K562 (cell line): ENCODE results near the gene CACNG3. TPM values are rescaled to one million over a fixed set of nuclear protein-coding genes. Genes with fewer than 3 reads are reported as not detected.

Source experiments
- ATAC-seq: fragments of 200-7000 bp; cut with Tn5 transposase; 3 replicates; pipeline ENCODE4 v1.9.1; 2020; ENCODE audit warnings: moderate library complexity
- BruUV-seq: library from RNA; stranded (reverse); fragments of 400-500 nt; replicated peaks from 2 replicates; lab custom pipeline; 2021; lab: Mats Ljungman, UMichigan
- CTCF ChIA-PET: fragments of 300-600 bp; formaldehyde crosslinking; extraction: SDS; loops from one replicate; lab custom pipeline; 2021; ENCODE audit warnings: low intra/inter-chr PET ratio; lab: Yijun Ruan, JAX
- POLR2A ChIA-PET: fragments of 300-600, 350-650 bp; sonication (Branson Sonifier 250); formaldehyde crosslinking; extraction: SDS; loops from one replicate; lab custom pipeline; 2021; ENCODE audit warnings: antibody characterized with exemption, inconsistent platforms; lab: Yijun Ruan, JAX
- DNase-seq, 4 experiments: peaks; one replicate each; pipeline versions ENCODE4 v3.0.0 to v3.0.0-alpha.2; 2011 to 2018; ENCODE audit warnings: low spot score in 3 of 4, mixed read lengths in 3 of 4; ENCODE audit errors: extremely low read depth in 1 of 4
- FAIRE-seq: peaks from 2 replicates; lab custom pipeline; 2011; peaks lifted over from hg19 to GRCh38; lab: Jason Lieb, UNC
- H2AFZ ChIP-seq: 2 replicates; pipeline ENCODE4 v1.6.0; 2011; ENCODE audit warnings: low read depth, low read length, control low read depth, inconsistent platforms
- H3K27ac ChIP-seq: fragments of 200-600 bp; 3 replicates; pipeline ENCODE4 v1.8.0; 2011; ENCODE audit warnings: low read depth, mild to moderate bottlenecking, control low read depth, inconsistent platforms, low read length, moderate library complexity, mixed read lengths; ENCODE audit errors: extremely low read depth
- H3K27me3 ChIP-seq, 2 experiments: fragments of 300-600 bp in 1 of 2; 2 replicates in 1 of 2; 3 replicates in 1 of 2; pipeline versions ENCODE4 v1.6.0 to v1.8.0; 2011; ENCODE audit warnings: inconsistent platforms in 2 of 2, low read length in 2 of 2, mild to moderate bottlenecking in 1 of 2, mixed read lengths in 1 of 2, moderate library complexity in 1 of 2; ENCODE audit not compliant: control insufficient read depth in 2 of 2, insufficient read depth in 2 of 2
- H3K36me3 ChIP-seq: fragments of 300-600 bp; 3 replicates; pipeline ENCODE4 v1.8.0; 2011; ENCODE audit warnings: mild to moderate bottlenecking, low read length, inconsistent platforms; ENCODE audit not compliant: control insufficient read depth, insufficient read depth
- H3K4me1 ChIP-seq, 2 experiments: fragments of 200-600 bp in 1 of 2; replicated peaks in 1 of 2; 2 replicates in 1 of 2; 3 replicates in 1 of 2; pipeline versions ENCODE4 v1.5.1 to v1.8.0; 2011; ENCODE audit warnings: inconsistent platforms in 2 of 2, low read length in 2 of 2, mild to moderate bottlenecking in 1 of 2, mixed read lengths in 1 of 2, moderate library complexity in 1 of 2; ENCODE audit not compliant: control insufficient read depth in 2 of 2, insufficient read depth in 2 of 2
- H3K4me2 ChIP-seq: 2 replicates; pipeline ENCODE4 v1.6.1; 2011; ENCODE audit warnings: low read length, control low read depth, inconsistent platforms, mixed read lengths; ENCODE audit not compliant: insufficient read depth
- H3K4me3 ChIP-seq: fragments of 200-600 bp; sonication (generic), shearing (Covaris generic); 2 replicates; pipeline ENCODE4 v1.5.1; 2016; ENCODE audit warnings: control low read depth, inconsistent platforms
- H3K79me2 ChIP-seq: fragments of 200-600 bp; 3 replicates; pipeline ENCODE4 v1.8.0; 2011; ENCODE audit warnings: low read length, inconsistent platforms; ENCODE audit not compliant: control insufficient read depth, insufficient read depth
- H3K9ac ChIP-seq, 2 experiments: 2 replicates each; pipeline versions ENCODE4 v1.6.0 to v1.6.1; 2011; ENCODE audit warnings: low read depth in 2 of 2, low read length in 2 of 2, control low read depth in 1 of 2, inconsistent platforms in 1 of 2, mild to moderate bottlenecking in 1 of 2, mixed read lengths in 1 of 2; ENCODE audit not compliant: insufficient read depth in 1 of 2
- H3K9me1 ChIP-seq: one replicate; pipeline ENCODE4 v1.6.0; 2011; ENCODE audit warnings: inconsistent platforms, mild to moderate bottlenecking, low read length, moderate library complexity; ENCODE audit not compliant: control insufficient read depth, insufficient read depth
- H3K9me3 ChIP-seq: replicated peaks from 2 replicates; pipeline ENCODE4 v1.5.1; 2011; ENCODE audit warnings: low read depth, low read length, inconsistent platforms; ENCODE audit not compliant: control insufficient read depth, insufficient read depth
- H4K20me1 ChIP-seq: replicated peaks from 2 replicates; pipeline ENCODE4 v1.6.1; 2011; ENCODE audit warnings: low read length, inconsistent platforms, mixed read lengths; ENCODE audit not compliant: control insufficient read depth, insufficient read depth
- CBX1 ChIP-seq: sonication (generic); IDR thresholded peaks from 2 replicates; pipeline ENCODE4 v1.6.1; 2016; ENCODE audit warnings: antibody characterized with exemption, low read depth, mild to moderate bottlenecking
- DNMT1 ChIP-seq: fragments of 450-650 bp; IDR thresholded peaks from 2 replicates; pipeline ENCODE4 v1.6.1; 2016; ENCODE audit warnings: antibody characterized with exemption, mild to moderate bottlenecking
- HCFC1 ChIP-seq: IDR thresholded peaks from 2 replicates; pipeline ENCODE4 v1.6.1; 2012; ENCODE audit warnings: low read depth, low read length, improper control_type of control experiment
- HMGN3 ChIP-seq: IDR thresholded peaks from 2 replicates; pipeline ENCODE4 v1.6.1; 2011; ENCODE audit warnings: borderline replicate concordance, low read depth, mild to moderate bottlenecking, mixed read lengths, low read length; ENCODE audit not compliant: insufficient read length; ENCODE audit errors: extremely low read depth
- MAX ChIP-seq: sonication (generic); formaldehyde crosslinking; IDR thresholded peaks from 2 replicates; pipeline ENCODE4 v1.9.0; 2022; ENCODE audit warnings: mild to moderate bottlenecking, missing genetic modification reagents
- TSC22D4 ChIP-seq: fragments of 450-650 bp; IDR thresholded peaks from 2 replicates; pipeline ENCODE4 v1.6.1; 2016; ENCODE audit warnings: missing genetic modification characterization, missing biosample characterization, control low read depth
- ZNF282 ChIP-seq: sonication (generic); formaldehyde crosslinking; IDR thresholded peaks from 2 replicates; pipeline ENCODE4 v1.8.1; 2023; ENCODE audit warnings: missing genetic modification reagents
- ZNF436 ChIP-seq: fragments of 250-450, 450-650 bp; sonication (Bioruptor Pico); formaldehyde crosslinking; IDR thresholded peaks from 2 replicates; pipeline ENCODE4 v1.7.0; 2020; ENCODE audit warnings: mild to moderate bottlenecking
- in situ Hi-C: fragments of 300-500 bp; cut with MboI; formaldehyde crosslinking; loops from 4 replicates; pipeline ENCODE4 v1.15.0; 2018; ENCODE audit warnings: inconsistent platforms, mixed read lengths
- intact Hi-C: fragments of 100-400 bp; cut with micrococcal nuclease; formaldehyde crosslinking; loops from 2 replicates; pipeline ENCODE4 v1.14.2; 2022
- polyA plus RNA-seq, 8 experiments: library from polyadenylated mRNA; depleted of rRNA in 4 of 8; stranded (reverse) in 5 of 8; unstranded in 3 of 8; fragments of >200 nt; fragmentation: Nextera tagmentation in 2 of 8; fragmentation: Illumina TruSeq in 1 of 8; extraction: Ambion mirVana in 2 of 8; extraction: Trizol in 1 of 8; gene quantifications; 2 replicates each; pipeline versions ENCODE4 v1.2.1 to v1.2.3, GENCODE V29; 2011 to 2014; ENCODE audit warnings: inconsistent platforms in 1 of 8, missing spikeins in 1 of 8
- total RNA-seq, 7 experiments: library from RNA; depleted of rRNA in 6 of 7; stranded (reverse); fragments of >200 nt in 6 of 7; fragmentation: Illumina TruSeq in 2 of 7; extraction: Trizol in 2 of 7; gene quantifications; 2 replicates each; pipeline versions ENCODE4 v1.2.1 to v1.2.3, GENCODE V29; 2011 to 2021; ENCODE audit warnings: low replicate concordance in 1 of 7
- TF ChIP-seq, protein P1 (sequence below): fragments of 450-650 bp; formaldehyde crosslinking; IDR thresholded peaks from 2 replicates; pipeline ENCODE4 v1.4.0; 2020; ENCODE audit warnings: mild to moderate bottlenecking

CACNG3 gene
- total and polyA plus RNA-seq, 9 of the 15 experiments (the other 6 are each of a cell fraction or from before 2014, with no cell fraction given): not detected

GRCh38 chr16:24262816-24263215 lies 6.7 kb downstream of the CACNG3 start:
- H2AFZ ChIP-seq: no peak overlapping the region
- 0 out of 2 replicates have a peak, but pooled peaks cover 3% of the 10 kb centered on the region for H4K20me1 ChIP-seq
- BruUV-seq: no TSS peak
- FAIRE-seq (no peak), DNase-seq (no peak), ATAC-seq (no peak)
- no peak overlapping the region for H3K4me2 ChIP-seq
- in situ Hi-C loops (no loop called here), intact Hi-C loops (no loop called here)
- no peak for TF ChIP-seq ZNF436 (CRISPR knock-in tag)
- TF ChIP-seq, protein P1, sequence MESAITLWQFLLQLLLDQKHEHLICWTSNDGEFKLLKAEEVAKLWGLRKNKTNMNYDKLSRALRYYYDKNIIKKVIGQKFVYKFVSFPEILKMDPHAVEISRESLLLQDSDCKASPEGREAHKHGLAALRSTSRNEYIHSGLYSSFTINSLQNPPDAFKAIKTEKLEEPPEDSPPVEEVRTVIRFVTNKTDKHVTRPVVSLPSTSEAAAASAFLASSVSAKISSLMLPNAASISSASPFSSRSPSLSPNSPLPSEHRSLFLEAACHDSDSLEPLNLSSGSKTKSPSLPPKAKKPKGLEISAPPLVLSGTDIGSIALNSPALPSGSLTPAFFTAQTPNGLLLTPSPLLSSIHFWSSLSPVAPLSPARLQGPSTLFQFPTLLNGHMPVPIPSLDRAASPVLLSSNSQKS (CRISPR knock-in tag): no peak
- TF ChIP-seq HMGN3: no peak
- TF ChIP-seq CBX1: no peak
- TF ChIP-seq DNMT1: no peak
- TF ChIP-seq TSC22D4: no peak
- TF ChIP-seq ZNF282 (CRISPR knock-in tag): no peak
- TF ChIP-seq HCFC1: no peak
- TF ChIP-seq MAX (CRISPR knock-in tag): no peak
- no peak overlapping the region for H3K9ac ChIP-seq
- no peaks in the 10 kb centered on the region for H3K4me1 ChIP-seq
- H3K79me2 ChIP-seq: no peaks in the 10 kb centered on the region
- CTCF ChIA-PET: no interaction called here
- H3K27ac ChIP-seq: no peak overlapping the region
- H3K36me3 ChIP-seq: no peaks in the 10 kb centered on the region
- H3K9me3 ChIP-seq: no peaks in the 10 kb centered on the region
- POLR2A ChIA-PET: no interaction called here
- H3K4me3 ChIP-seq: no peak overlapping the region
- no peaks in the 10 kb centered on the region for H3K9me1 ChIP-seq
- H3K27me3 ChIP-seq: peaks cover 0 to 16% of the 10 kb centered on the region in 2 experiments; a peak in 1 of 5 replicates
